SK-N-SH (cell line): ENCODE measurements around the gene RBM14.
"Not testable (repeated sequence)": the region's sequence is repeated elsewhere in the genome, so short reads cannot be mapped to it uniquely, and the experiment has no call there.

Experiments
- EP300 ChIP-seq, 2 experiments: IDR thresholded peaks; 2 replicates each; pipeline versions ENCODE4 v1.4.0 to v1.6.1; 2012; ENCODE audit warnings: borderline replicate concordance in 1 of 2, low read depth in 1 of 2, low read length in 1 of 2
- JUND ChIP-seq: IDR thresholded peaks from 2 replicates; pipeline ENCODE4 v1.4.0; 2012
- MEF2A ChIP-seq: IDR thresholded peaks from 2 replicates; pipeline ENCODE4 v1.4.0; 2012; ENCODE audit warnings: low read depth, borderline replicate concordance
- NRF1 ChIP-seq: IDR thresholded peaks from 2 replicates; pipeline ENCODE4 v1.6.1; 2012; ENCODE audit warnings: low read depth, mild to moderate bottlenecking, low read length
- POLR2AphosphoS5 ChIP-seq: IDR thresholded peaks from 2 replicates; pipeline ENCODE4 v1.6.1; 2012; ENCODE audit warnings: low read depth, low read length
- SMC3 ChIP-seq: IDR thresholded peaks from 2 replicates; pipeline ENCODE4 v1.6.1; 2012; ENCODE audit warnings: low read depth, low read length, improper control_type of control experiment
- TEAD4 ChIP-seq: IDR thresholded peaks from 2 replicates; pipeline ENCODE4 v1.4.0; 2012; ENCODE audit warnings: mild to moderate bottlenecking, borderline replicate concordance; ENCODE audit not compliant: insufficient read depth
- TF ChIP-seq, protein P1 (sequence below): fragments of 200-600 bp; sonication (generic); IDR thresholded peaks from 2 replicates; pipeline ENCODE4 v1.6.1; 2017; ENCODE audit warnings: antibody characterized with exemption, mild to moderate bottlenecking, moderate library complexity
- TF ChIP-seq, protein P2 (sequence below): IDR thresholded peaks from 2 replicates; pipeline ENCODE4 v1.6.1; 2012; ENCODE audit warnings: mild to moderate bottlenecking, low read depth, low read length, moderate library complexity

DNA sequence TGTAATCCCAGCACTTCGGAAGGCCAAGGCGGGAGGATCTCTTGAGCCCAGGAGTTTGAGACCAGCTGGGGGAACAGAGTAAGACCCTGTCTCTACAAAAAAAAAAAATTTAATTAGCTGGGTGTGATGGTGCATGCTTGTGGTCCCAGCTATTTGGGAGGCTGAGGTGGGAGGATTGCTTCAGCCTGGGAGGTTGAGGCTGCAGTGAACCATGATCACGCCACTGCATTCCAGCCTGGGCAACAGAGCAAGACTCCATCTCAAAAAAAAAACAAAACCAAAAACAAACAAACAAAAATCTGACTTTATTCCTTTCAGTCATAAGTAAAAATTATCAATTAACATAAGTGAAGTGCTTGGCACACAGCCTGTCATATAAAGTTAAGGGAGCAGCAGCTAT, 9.8 kb upstream of the RBM14 start:
- TF ChIP-seq, protein P1, sequence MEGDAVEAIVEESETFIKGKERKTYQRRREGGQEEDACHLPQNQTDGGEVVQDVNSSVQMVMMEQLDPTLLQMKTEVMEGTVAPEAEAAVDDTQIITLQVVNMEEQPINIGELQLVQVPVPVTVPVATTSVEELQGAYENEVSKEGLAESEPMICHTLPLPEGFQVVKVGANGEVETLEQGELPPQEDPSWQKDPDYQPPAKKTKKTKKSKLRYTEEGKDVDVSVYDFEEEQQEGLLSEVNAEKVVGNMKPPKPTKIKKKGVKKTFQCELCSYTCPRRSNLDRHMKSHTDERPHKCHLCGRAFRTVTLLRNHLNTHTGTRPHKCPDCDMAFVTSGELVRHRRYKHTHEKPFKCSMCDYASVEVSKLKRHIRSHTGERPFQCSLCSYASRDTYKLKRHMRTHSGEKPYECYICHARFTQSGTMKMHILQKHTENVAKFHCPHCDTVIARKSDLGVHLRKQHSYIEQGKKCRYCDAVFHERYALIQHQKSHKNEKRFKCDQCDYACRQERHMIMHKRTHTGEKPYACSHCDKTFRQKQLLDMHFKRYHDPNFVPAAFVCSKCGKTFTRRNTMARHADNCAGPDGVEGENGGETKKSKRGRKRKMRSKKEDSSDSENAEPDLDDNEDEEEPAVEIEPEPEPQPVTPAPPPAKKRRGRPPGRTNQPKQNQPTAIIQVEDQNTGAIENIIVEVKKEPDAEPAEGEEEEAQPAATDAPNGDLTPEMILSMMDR = not testable (repeated sequence)
- TF ChIP-seq POLR2AphosphoS5; JUND; EP300 (IDR thresholded peaks at IDR 0.05; ENCODE audit: borderline replicate concordance in 1 of 2, low read depth in 1 of 2, low read length in 1 of 2); TEAD4; NRF1; MEF2A; SMC3: not testable (repeated sequence)
- TF ChIP-seq, protein P2, sequence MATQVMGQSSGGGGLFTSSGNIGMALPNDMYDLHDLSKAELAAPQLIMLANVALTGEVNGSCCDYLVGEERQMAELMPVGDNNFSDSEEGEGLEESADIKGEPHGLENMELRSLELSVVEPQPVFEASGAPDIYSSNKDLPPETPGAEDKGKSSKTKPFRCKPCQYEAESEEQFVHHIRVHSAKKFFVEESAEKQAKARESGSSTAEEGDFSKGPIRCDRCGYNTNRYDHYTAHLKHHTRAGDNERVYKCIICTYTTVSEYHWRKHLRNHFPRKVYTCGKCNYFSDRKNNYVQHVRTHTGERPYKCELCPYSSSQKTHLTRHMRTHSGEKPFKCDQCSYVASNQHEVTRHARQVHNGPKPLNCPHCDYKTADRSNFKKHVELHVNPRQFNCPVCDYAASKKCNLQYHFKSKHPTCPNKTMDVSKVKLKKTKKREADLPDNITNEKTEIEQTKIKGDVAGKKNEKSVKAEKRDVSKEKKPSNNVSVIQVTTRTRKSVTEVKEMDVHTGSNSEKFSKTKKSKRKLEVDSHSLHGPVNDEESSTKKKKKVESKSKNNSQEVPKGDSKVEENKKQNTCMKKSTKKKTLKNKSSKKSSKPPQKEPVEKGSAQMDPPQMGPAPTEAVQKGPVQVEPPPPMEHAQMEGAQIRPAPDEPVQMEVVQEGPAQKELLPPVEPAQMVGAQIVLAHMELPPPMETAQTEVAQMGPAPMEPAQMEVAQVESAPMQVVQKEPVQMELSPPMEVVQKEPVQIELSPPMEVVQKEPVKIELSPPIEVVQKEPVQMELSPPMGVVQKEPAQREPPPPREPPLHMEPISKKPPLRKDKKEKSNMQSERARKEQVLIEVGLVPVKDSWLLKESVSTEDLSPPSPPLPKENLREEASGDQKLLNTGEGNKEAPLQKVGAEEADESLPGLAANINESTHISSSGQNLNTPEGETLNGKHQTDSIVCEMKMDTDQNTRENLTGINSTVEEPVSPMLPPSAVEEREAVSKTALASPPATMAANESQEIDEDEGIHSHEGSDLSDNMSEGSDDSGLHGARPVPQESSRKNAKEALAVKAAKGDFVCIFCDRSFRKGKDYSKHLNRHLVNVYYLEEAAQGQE = not testable (repeated sequence)
